HepG2 (cell line): ENCODE results near the gene ZBTB46. TPM values are rescaled to one million over a fixed set of nuclear protein-coding genes. Genes with fewer than 3 reads are reported as not detected.

Experiments
- CC2D1A ChIP-seq: sonication (generic); formaldehyde crosslinking; IDR thresholded peaks from 2 replicates; pipeline ENCODE4 v1.8.1; 2023; ENCODE audit warnings: mild to moderate bottlenecking, missing genetic modification reagents
- CCDC6 ChIP-seq: sonication (generic); formaldehyde crosslinking; IDR thresholded peaks from 2 replicates; pipeline ENCODE4 v1.8.1; 2022; ENCODE audit warnings: mild to moderate bottlenecking, missing genetic modification reagents, moderate library complexity
- CSRNP2 ChIP-seq: sonication (generic); formaldehyde crosslinking; conservative IDR thresholded peaks from 2 replicates; pipeline ENCODE4 v1.8.0; 2022; ENCODE audit warnings: low read depth, missing genetic modification reagents
- GABPB1 ChIP-seq: IDR thresholded peaks from 2 replicates; pipeline ENCODE4 v1.6.1; 2016; ENCODE audit warnings: mild to moderate bottlenecking, missing genetic modification reagents, moderate library complexity, missing compliant biosample characterization
- HDAC1 ChIP-seq: sonication (generic); formaldehyde crosslinking; IDR thresholded peaks from 2 replicates; pipeline ENCODE4 v1.5.1; 2020; ENCODE audit warnings: mild to moderate bottlenecking, missing genetic modification reagents
- HMGXB3 ChIP-seq: sonication (generic); formaldehyde crosslinking; IDR thresholded peaks from 2 replicates; pipeline ENCODE4 v1.4.0; 2020; ENCODE audit warnings: missing genetic modification reagents, borderline replicate concordance
- HOXA5 ChIP-seq: sonication (generic); formaldehyde crosslinking; IDR thresholded peaks from 2 replicates; pipeline ENCODE4 v1.4.0; 2020; ENCODE audit warnings: missing genetic modification reagents
- NRL ChIP-seq: sonication (generic); formaldehyde crosslinking; IDR thresholded peaks from 2 replicates; pipeline ENCODE4 v1.5.0; 2020; ENCODE audit warnings: missing genetic modification reagents, mild to moderate bottlenecking, moderate library complexity, borderline replicate concordance
- PHB2 ChIP-seq: fragments of 450-650 bp; IDR thresholded peaks from 2 replicates; pipeline ENCODE4 v1.6.1; 2018; ENCODE audit not compliant: partially characterized antibody
- RBM22 ChIP-seq: fragments of 200-400 bp; formaldehyde crosslinking; optimal IDR thresholded peaks from 2 replicates; pipeline ENCODE3; 2017; ENCODE audit warnings: mild to moderate bottlenecking, low read length, moderate library complexity
- SMARCE1 ChIP-seq: fragments of 450-650 bp; IDR thresholded peaks from 2 replicates; pipeline ENCODE4 v1.6.1; 2017; ENCODE audit warnings: borderline replicate concordance
- U2AF2 ChIP-seq: fragments of 200-400 bp; formaldehyde crosslinking; IDR thresholded peaks from 2 replicates; pipeline ENCODE4 v1.6.1; 2017; ENCODE audit warnings: low read depth, mild to moderate bottlenecking, low read length
- ZBTB14 ChIP-seq: sonication (generic); formaldehyde crosslinking; IDR thresholded peaks from 2 replicates; pipeline ENCODE4 v1.4.0; 2020; ENCODE audit warnings: missing genetic modification reagents
- ZFP90 ChIP-seq: sonication (generic); formaldehyde crosslinking; IDR thresholded peaks from 2 replicates; pipeline ENCODE4 v1.8.0; 2022; ENCODE audit warnings: missing genetic modification reagents, mild to moderate bottlenecking, inconsistent platforms, borderline replicate concordance
- ZNF205 ChIP-seq: IDR thresholded peaks from 2 replicates; pipeline ENCODE4 v1.6.1; 2018; ENCODE audit warnings: missing biosample characterization, missing genetic modification reagents
- ZNF253 ChIP-seq: sonication (generic); formaldehyde crosslinking; IDR thresholded peaks from 2 replicates; pipeline ENCODE4 v1.8.0; 2022; ENCODE audit warnings: mild to moderate bottlenecking, missing genetic modification reagents, borderline replicate concordance
- ZNF580 ChIP-seq: IDR thresholded peaks from 2 replicates; pipeline ENCODE4 v1.6.1; 2016; ENCODE audit warnings: low read depth, borderline replicate concordance
- ZNF747 ChIP-seq: sonication (generic); formaldehyde crosslinking; IDR thresholded peaks from 2 replicates; pipeline ENCODE4 v1.8.1; 2023; ENCODE audit warnings: missing genetic modification reagents, mild to moderate bottlenecking, borderline replicate concordance
- polyA plus RNA-seq, 8 experiments: library from polyadenylated mRNA; depleted of rRNA in 3 of 8; stranded (reverse) in 7 of 8; unstranded in 1 of 8; fragments of >200 nt; fragmentation: Illumina TruSeq in 4 of 8; extraction: Trizol in 4 of 8; gene quantifications; 2 replicates each; pipeline versions ENCODE4 v1.2.1 to v1.2.3, GENCODE V29; 2011 to 2016; ENCODE audit warnings: low read depth in 4 of 8, missing spikeins in 1 of 8, mixed read lengths in 1 of 8; ENCODE audit not compliant: insufficient read depth in 1 of 8
- total RNA-seq, 5 experiments: library from RNA; depleted of rRNA; stranded (reverse); fragments of >200 nt; fragmentation: Illumina TruSeq; extraction: Trizol; gene quantifications; 2 replicates each; pipeline ENCODE4 v1.2.3, GENCODE V29; 2016; ENCODE audit warnings: low read depth in 1 of 5
- TF ChIP-seq, protein P1 (sequence below): sonication (generic); formaldehyde crosslinking; IDR thresholded peaks from 2 replicates; pipeline ENCODE4 v1.5.1; 2020; ENCODE audit warnings: missing genetic modification reagents, mild to moderate bottlenecking, borderline replicate concordance
- TF ChIP-seq, protein P2 (sequence below): sonication (generic); formaldehyde crosslinking; IDR thresholded peaks from 2 replicates; pipeline ENCODE4 v1.4.0; 2020; ENCODE audit warnings: mild to moderate bottlenecking, low read depth, missing genetic modification reagents
- TF ChIP-seq, protein P3 (sequence below): sonication (generic); formaldehyde crosslinking; IDR thresholded peaks from 2 replicates; pipeline ENCODE4 v1.4.0; 2020; ENCODE audit warnings: missing genetic modification reagents

The ZBTB46 gene
- total and polyA plus RNA-seq, 2 of the 13 experiments (the other 11 are each of a cell fraction or from before 2014, with no cell fraction given), result 1.6 to 13.5 TPM

DNA sequence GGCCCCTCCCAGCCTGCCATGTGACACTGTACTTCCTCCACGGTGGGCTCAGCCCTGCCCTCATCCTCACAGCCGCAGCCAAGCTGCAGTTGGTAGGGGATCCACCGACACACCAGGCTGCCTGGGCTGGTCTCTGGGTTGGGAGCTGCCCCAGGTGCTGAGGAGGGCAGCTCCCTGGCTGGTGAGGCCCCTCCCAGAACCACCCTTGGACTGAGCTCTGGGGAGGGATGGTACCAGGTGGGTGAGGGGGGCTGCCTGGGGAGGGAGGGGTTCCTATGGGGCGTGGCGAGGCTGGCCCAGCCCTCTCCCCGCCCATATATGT is 134.8 kb downstream of the ZBTB46 start (continued):
- TF ChIP-seq HMGXB3 (CRISPR knock-in tag) (no peak), SMARCE1 (no peak), CCDC6 (CRISPR knock-in tag) (no peak), ZNF580 (CRISPR knock-in tag) (no peak), HOXA5 (CRISPR knock-in tag) (no peak), HDAC1 (CRISPR knock-in tag) (no peak), ZNF205 (no peak), NRL (CRISPR knock-in tag) (no peak), ZBTB14 (CRISPR knock-in tag) (no peak), ZFP90 (CRISPR knock-in tag) (no peak), CSRNP2 (CRISPR knock-in tag) (no peak), ZNF253 (CRISPR knock-in tag) (no peak), U2AF2 (no peak), RBM22 (no peak), PHB2 (no peak), CC2D1A (no peak), ZNF747 (CRISPR knock-in tag) (no peak), GABPB1 (no peak)
- TF ChIP-seq, protein P1, sequence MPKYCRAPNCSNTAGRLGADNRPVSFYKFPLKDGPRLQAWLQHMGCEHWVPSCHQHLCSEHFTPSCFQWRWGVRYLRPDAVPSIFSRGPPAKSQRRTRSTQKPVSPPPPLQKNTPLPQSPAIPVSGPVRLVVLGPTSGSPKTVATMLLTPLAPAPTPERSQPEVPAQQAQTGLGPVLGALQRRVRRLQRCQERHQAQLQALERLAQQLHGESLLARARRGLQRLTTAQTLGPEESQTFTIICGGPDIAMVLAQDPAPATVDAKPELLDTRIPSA (CRISPR knock-in tag), result no peak
- TF ChIP-seq, protein P2, sequence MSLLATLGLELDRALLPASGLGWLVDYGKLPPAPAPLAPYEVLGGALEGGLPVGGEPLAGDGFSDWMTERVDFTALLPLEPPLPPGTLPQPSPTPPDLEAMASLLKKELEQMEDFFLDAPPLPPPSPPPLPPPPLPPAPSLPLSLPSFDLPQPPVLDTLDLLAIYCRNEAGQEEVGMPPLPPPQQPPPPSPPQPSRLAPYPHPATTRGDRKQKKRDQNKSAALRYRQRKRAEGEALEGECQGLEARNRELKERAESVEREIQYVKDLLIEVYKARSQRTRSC (CRISPR knock-in tag), result no peak
- TF ChIP-seq, protein P3, sequence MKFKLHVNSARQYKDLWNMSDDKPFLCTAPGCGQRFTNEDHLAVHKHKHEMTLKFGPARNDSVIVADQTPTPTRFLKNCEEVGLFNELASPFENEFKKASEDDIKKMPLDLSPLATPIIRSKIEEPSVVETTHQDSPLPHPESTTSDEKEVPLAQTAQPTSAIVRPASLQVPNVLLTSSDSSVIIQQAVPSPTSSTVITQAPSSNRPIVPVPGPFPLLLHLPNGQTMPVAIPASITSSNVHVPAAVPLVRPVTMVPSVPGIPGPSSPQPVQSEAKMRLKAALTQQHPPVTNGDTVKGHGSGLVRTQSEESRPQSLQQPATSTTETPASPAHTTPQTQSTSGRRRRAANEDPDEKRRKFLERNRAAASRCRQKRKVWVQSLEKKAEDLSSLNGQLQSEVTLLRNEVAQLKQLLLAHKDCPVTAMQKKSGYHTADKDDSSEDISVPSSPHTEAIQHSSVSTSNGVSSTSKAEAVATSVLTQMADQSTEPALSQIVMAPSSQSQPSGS, result no peak
